Erythroblast (primary cell): ENCODE measurements around the gene DAPK3.

Source experiments
- GATA1 ChIP-seq: IDR thresholded peaks from 2 replicates; pipeline ENCODE4 v1.6.1; 2011; ENCODE audit warnings: low read depth, mild to moderate bottlenecking, control low read depth, low read length, moderate library complexity
- POLR2A ChIP-seq: IDR thresholded peaks from 2 replicates; pipeline ENCODE4 v1.6.1; 2011; ENCODE audit warnings: mild to moderate bottlenecking, low read length

DNA sequence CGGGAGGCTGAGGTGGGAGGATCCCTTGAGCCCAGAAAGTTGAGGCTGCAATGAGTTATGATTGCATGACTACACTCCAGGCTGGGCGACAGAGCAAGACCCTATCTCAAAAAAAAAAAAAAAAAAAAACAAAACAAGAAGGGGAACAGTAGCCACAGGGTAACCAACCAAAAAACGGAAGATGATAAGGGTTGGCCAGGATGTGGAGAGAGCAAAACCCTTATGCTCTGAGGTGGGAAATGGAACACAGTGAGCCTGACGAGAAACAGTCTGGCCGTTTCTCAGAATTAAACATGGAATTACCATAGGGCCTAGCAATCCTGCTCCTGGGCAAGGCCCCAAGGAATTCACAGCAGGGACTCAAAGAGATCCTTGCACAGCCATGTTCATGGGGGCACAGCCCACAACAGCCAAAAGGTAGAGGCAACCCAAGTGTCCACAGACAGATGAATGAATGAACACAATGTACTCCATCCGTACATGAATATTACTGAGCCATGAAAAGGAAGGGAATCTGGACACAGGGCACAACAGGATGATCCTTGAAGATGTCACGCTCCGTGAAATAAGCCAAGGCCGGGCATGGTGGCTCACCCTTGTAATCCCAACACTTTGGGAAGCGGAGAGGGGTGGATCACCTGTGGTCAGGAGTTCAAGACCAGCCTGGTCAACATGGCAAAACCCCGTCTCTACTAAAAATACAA lies 26.7 kb downstream of the DAPK3 start:
- TF ChIP-seq POLR2A (no peak), GATA1 (no peak)
